Measurements from ENCODE around the gene HOXB5. TPM values are rescaled to one million over a fixed set of nuclear protein-coding genes. Genes with fewer than 3 reads are reported as not detected.

HOXB5 gene
- total RNA-seq, 1 donor from 2014 or later, result not detected

DNA sequence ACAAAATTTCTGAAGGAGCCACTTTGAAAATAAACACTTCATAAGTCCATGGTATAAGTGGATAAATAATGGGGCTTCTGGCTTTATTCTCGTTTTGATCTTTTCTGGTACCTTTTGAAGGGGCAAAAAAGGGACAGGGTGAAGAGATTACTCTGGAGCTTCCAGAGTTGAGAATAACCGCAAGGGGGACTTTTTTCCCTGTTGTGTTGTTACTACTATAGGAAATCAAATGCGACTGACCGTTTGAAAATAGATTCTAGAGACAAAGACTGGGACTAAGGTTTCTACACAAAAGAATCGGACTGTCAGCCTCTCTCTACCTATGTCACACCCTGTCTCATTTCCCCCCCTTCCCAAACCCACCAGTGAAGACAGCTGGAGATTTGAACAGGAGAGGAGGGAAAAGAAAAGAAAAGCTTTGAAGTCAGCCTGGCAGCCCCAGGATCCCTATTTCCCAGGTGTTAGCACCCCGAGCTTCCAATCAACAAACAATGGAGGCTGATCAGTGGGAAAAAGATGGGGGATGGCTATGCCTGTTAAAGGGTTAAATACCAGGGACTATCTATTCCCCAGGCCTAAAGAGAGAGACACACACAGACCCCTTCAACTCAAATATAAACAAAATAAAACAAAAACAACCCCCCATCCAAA, 23.8 kb downstream of the HOXB5 start:
- Histone ChIP-seq H3K9me3 (ENCODE audit: low read depth) (no peaks in the 10 kb centered on the region), H3K9ac (no peak overlapping the region), H3K79me2 (ENCODE audit: low read depth) (no peaks in the 10 kb centered on the region), H3K27me3 (peaks cover 100% of the 10 kb centered on the region), H3K27ac (no peak overlapping the region), H2AFZ (replicated peaks) (no peak overlapping the region), H3K4me3 (no peak overlapping the region), H3F3A (ENCODE audit: low read depth) (no peaks in the 10 kb centered on the region), H3K4me2 (no peak overlapping the region), H4K20me1 (ENCODE audit: low read depth) (peaks cover 98% of the 10 kb centered on the region), H3K4me1 (no peaks in the 10 kb centered on the region), H3K36me3 (no peaks in the 10 kb centered on the region)
- Mint-ChIP-seq H3K36me3 (no peaks in the 10 kb centered on the region), H3K9me3 (peaks cover 2% of the 10 kb centered on the region), H3K4me3 (no peak overlapping the region), H3K27me3 (ENCODE audit: insufficient read depth, low read depth) (peaks cover 28% of the 10 kb centered on the region), H3K27ac (no peak overlapping the region), H3K4me1 (no peaks in the 10 kb centered on the region)
- TF ChIP-seq EZH2phosphoT487 (IDR thresholded peaks at IDR 0.05), result peak; percentile 60
- TF ChIP-seq, protein P1, sequence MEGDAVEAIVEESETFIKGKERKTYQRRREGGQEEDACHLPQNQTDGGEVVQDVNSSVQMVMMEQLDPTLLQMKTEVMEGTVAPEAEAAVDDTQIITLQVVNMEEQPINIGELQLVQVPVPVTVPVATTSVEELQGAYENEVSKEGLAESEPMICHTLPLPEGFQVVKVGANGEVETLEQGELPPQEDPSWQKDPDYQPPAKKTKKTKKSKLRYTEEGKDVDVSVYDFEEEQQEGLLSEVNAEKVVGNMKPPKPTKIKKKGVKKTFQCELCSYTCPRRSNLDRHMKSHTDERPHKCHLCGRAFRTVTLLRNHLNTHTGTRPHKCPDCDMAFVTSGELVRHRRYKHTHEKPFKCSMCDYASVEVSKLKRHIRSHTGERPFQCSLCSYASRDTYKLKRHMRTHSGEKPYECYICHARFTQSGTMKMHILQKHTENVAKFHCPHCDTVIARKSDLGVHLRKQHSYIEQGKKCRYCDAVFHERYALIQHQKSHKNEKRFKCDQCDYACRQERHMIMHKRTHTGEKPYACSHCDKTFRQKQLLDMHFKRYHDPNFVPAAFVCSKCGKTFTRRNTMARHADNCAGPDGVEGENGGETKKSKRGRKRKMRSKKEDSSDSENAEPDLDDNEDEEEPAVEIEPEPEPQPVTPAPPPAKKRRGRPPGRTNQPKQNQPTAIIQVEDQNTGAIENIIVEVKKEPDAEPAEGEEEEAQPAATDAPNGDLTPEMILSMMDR (IDR thresholded peaks at IDR 0.05), result no peak
- no peak for DNase-seq (ENCODE audit: low spot score)

DNA sequence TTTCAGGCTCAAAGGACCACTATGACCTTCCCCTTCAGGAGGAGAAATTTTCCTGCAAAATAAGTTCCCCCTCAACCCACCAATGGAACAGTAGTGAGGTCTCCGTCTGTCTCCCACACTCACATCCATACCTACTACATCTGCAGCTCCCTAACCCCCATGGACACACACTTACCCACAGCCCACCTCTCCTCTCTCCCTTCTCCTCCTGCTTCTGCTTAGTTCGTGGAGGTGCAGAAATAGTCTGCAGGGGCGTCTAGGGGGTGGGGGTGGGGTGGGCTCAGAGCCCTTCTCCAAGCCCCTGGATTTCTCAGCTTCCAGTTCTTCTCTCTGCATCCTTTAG, 24.4 kb downstream of the HOXB5 start:
- Mint-ChIP-seq H3K9me3 (peaks cover 2% of the 10 kb centered on the region), H3K27me3 (ENCODE audit: insufficient read depth, low read depth) (peaks cover 22% of the 10 kb centered on the region), H3K4me3 (no peak overlapping the region), H3K36me3 (no peaks in the 10 kb centered on the region), H3K27ac (no peak overlapping the region), H3K4me1 (no peaks in the 10 kb centered on the region)
- Histone ChIP-seq H3K27me3 (peaks cover 100% of the 10 kb centered on the region), H2AFZ (replicated peaks) (no peak overlapping the region), H3K4me2 (no peak overlapping the region), H3K27ac (no peak overlapping the region), H3K36me3 (no peaks in the 10 kb centered on the region), H3K4me1 (no peaks in the 10 kb centered on the region), H3K4me3 (no peak overlapping the region), H3K9me3 (ENCODE audit: low read depth) (no peaks in the 10 kb centered on the region), H4K20me1 (ENCODE audit: low read depth) (peaks cover 98% of the 10 kb centered on the region), H3K79me2 (ENCODE audit: low read depth) (no peaks in the 10 kb centered on the region), H3K9ac (no peak overlapping the region), H3F3A (ENCODE audit: low read depth) (no peaks in the 10 kb centered on the region)
- TF ChIP-seq, protein P1 (IDR thresholded peaks at IDR 0.05), result no peak
- TF ChIP-seq EZH2phosphoT487 (IDR thresholded peaks at IDR 0.05) (no peak), EZH2 (IDR thresholded peaks at IDR 0.05) (no peak)
- DNase-seq (ENCODE audit: low spot score), result no peak

DNA sequence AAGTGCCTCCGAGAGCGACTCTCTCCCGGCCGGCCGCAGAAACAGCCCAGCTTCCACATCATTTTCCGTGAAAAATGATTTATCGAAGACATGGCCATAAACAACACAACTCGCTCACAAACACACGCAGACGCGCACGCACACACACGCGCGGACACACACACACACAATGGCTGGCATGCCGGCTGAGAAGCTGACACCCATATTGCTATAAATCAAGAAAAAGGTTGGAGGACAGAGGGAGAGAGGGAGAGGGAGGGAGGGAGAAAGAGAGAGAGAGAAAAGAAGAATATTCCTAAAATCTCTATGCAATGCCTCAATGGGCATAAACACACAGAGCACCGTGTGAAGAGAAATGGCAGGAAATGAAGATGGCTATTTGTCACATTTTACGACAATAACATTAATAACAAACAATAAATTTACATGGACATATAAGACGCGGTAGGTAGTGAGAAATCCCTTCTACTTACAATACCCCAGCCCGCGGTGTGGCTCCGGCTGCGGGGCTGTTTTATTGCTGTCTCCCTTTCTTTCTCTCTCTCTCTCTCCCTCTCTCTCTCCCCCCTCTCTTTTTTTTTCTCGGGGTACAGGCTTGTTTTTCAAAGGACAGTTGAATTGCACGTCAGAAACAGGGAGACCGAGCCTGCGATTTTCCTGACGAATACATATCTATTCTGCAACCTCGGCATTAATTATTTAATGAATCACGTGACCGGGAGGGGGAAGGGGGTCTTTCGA, 24.9 kb downstream of the HOXB5 start:
- no peak overlapping the region for H3K4me3 ChIP-seq
- Mint-ChIP-seq H3K36me3 (no peaks in the 10 kb centered on the region), H3K27me3 (ENCODE audit: insufficient read depth, low read depth) (peaks cover 19% of the 10 kb centered on the region), H3K27ac (no peak overlapping the region), H3K4me1 (no peaks in the 10 kb centered on the region), H3K4me3 (no peak overlapping the region), H3K9me3 (peaks cover 2% of the 10 kb centered on the region)
- H3K9ac ChIP-seq, result no peak overlapping the region
- peak; percentile 88 for TF ChIP-seq EZH2 (IDR thresholded peaks at IDR 0.05)
- TF ChIP-seq EZH2phosphoT487 (IDR thresholded peaks at IDR 0.05), result peak; percentile 87
- TF ChIP-seq, protein P1 (IDR thresholded peaks at IDR 0.05), result no peak
- H3K79me2 ChIP-seq (ENCODE audit: low read depth), result no peaks in the 10 kb centered on the region
- no peak overlapping the region for H3K4me2 ChIP-seq
- H3K4me1 ChIP-seq, result no peaks in the 10 kb centered on the region
- H3K9me3 ChIP-seq (ENCODE audit: low read depth), result no peaks in the 10 kb centered on the region
- no peaks in the 10 kb centered on the region for H3K36me3 ChIP-seq
- no peak for DNase-seq (ENCODE audit: low spot score)
- H2AFZ ChIP-seq (replicated peaks), result no peak overlapping the region
- H3K27ac ChIP-seq, result no peak overlapping the region
- H4K20me1 ChIP-seq (ENCODE audit: low read depth), result peaks cover 96% of the 10 kb centered on the region
- H3K27me3 ChIP-seq, result peaks cover 100% of the 10 kb centered on the region
- H3F3A ChIP-seq (ENCODE audit: low read depth), result no peaks in the 10 kb centered on the region
